Measurements from ENCODE around the gene ZFP62.

- TF ChIP-seq CTCF (IDR thresholded peaks at IDR 0.05) (no peak), POLR2A (IDR thresholded peaks at IDR 0.05) (no peak)
These were observed 54.0 kb downstream of the ZFP62 start for GRCh38 chr5:180807046-180807445.

Measured in thyroid gland (tissue), 4 donors.